ENCODE results near the gene PFKP.

The PFKP gene

GRCh38 chr10:3071405-3072198 lies 4.3 kb downstream of the PFKP start:
- Histone ChIP-seq H3K36me3 (ENCODE audit: control insufficient read depth in 2 of 2, insufficient read depth in 2 of 2, low read length in 2 of 2) (no peaks in the 10 kb centered on the region), H3K27ac (ENCODE audit: low read length) (no peak overlapping the region), H3K9me3 (ENCODE audit: control insufficient read depth in 2 of 2, low read length in 2 of 2) (no peaks in the 10 kb centered on the region), H3K4me3 (ENCODE audit: low read length in 2 of 2) (no peak overlapping the region), H3K27me3 (ENCODE audit: control insufficient read depth in 1 of 2, insufficient read depth in 2 of 2, low read length in 2 of 2) (peaks cover 0 to 10% of the 10 kb centered on the region in 2 donors), H3K9ac (ENCODE audit: low read length in 2 of 2) (no peak overlapping the region), H3K4me1 (ENCODE audit: control insufficient read depth, insufficient read depth, low read length) (peaks cover 20% of the 10 kb centered on the region)

- H3K9ac ChIP-seq (ENCODE audit: low read length in 2 of 2): no peak overlapping the region
- H3K9me3 ChIP-seq (ENCODE audit: control insufficient read depth in 2 of 2, low read length in 2 of 2): no peaks in the 10 kb centered on the region
- H3K27ac ChIP-seq (ENCODE audit: low read length): no peak overlapping the region
- peaks cover 0 to 5% of the 10 kb centered on the region in 2 donors for H3K27me3 ChIP-seq (ENCODE audit: control insufficient read depth in 1 of 2, insufficient read depth in 2 of 2, low read length in 2 of 2)
- H3K4me3 ChIP-seq (ENCODE audit: low read length in 2 of 2): no peak overlapping the region
- H3K4me1 ChIP-seq (ENCODE audit: control insufficient read depth, insufficient read depth, low read length): peaks cover 13% of the 10 kb centered on the region
- no peaks in the 10 kb centered on the region for H3K36me3 ChIP-seq (ENCODE audit: control insufficient read depth in 2 of 2, insufficient read depth in 2 of 2, low read length in 2 of 2)
Measured at GRCh38 chr10:3072641-3073360, 5.5 kb downstream of the PFKP start.

GRCh38 chr10:3074145-3074665 lies 6.9 kb downstream of the PFKP start:
- no peaks in the 10 kb centered on the region for H3K36me3 ChIP-seq (ENCODE audit: control insufficient read depth in 2 of 2, insufficient read depth in 2 of 2, low read length in 2 of 2)
- peaks cover 6% of the 10 kb centered on the region for H3K4me1 ChIP-seq (ENCODE audit: control insufficient read depth, insufficient read depth, low read length)
- no peak overlapping the region for H3K4me3 ChIP-seq (ENCODE audit: low read length in 2 of 2)
- H3K27me3 ChIP-seq (ENCODE audit: control insufficient read depth in 1 of 2, insufficient read depth in 2 of 2, low read length in 2 of 2): no peaks in the 10 kb centered on the region
- H3K27ac ChIP-seq (ENCODE audit: low read length): no peak overlapping the region
- no peaks in the 10 kb centered on the region for H3K9me3 ChIP-seq (ENCODE audit: control insufficient read depth in 2 of 2, low read length in 2 of 2)
- no peak overlapping the region for H3K9ac ChIP-seq (ENCODE audit: low read length in 2 of 2)

GRCh38 chr10:3074985-3075600 lies 7.7 kb downstream of the PFKP start:
- Histone ChIP-seq H3K27ac (ENCODE audit: low read length) (no peak overlapping the region), H3K4me1 (ENCODE audit: control insufficient read depth, insufficient read depth, low read length) (no peaks in the 10 kb centered on the region), H3K36me3 (ENCODE audit: control insufficient read depth in 2 of 2, insufficient read depth in 2 of 2, low read length in 2 of 2) (peaks cover 0 to 2% of the 10 kb centered on the region in 2 donors), H3K9ac (ENCODE audit: low read length in 2 of 2) (no peak overlapping the region), H3K4me3 (ENCODE audit: low read length in 2 of 2) (no peak overlapping the region), H3K27me3 (ENCODE audit: control insufficient read depth in 1 of 2, insufficient read depth in 2 of 2, low read length in 2 of 2) (no peaks in the 10 kb centered on the region), H3K9me3 (ENCODE audit: control insufficient read depth in 2 of 2, low read length in 2 of 2) (no peaks in the 10 kb centered on the region)

- Histone ChIP-seq H3K4me3 (ENCODE audit: low read length in 2 of 2) (no peak overlapping the region), H3K9ac (ENCODE audit: low read length in 2 of 2) (no peak overlapping the region), H3K36me3 (ENCODE audit: control insufficient read depth in 2 of 2, insufficient read depth in 2 of 2, low read length in 2 of 2) (peaks cover 0 to 2% of the 10 kb centered on the region in 2 donors), H3K4me1 (ENCODE audit: control insufficient read depth, insufficient read depth, low read length) (no peaks in the 10 kb centered on the region), H3K9me3 (ENCODE audit: control insufficient read depth in 2 of 2, low read length in 2 of 2) (no peaks in the 10 kb centered on the region), H3K27ac (ENCODE audit: low read length) (no peak overlapping the region), H3K27me3 (ENCODE audit: control insufficient read depth in 1 of 2, insufficient read depth in 2 of 2, low read length in 2 of 2) (no peaks in the 10 kb centered on the region)
Measured at GRCh38 chr10:3076138-3076537, 8.8 kb downstream of the PFKP start.

GRCh38 chr10:3077509-3077908 lies 10.2 kb downstream of the PFKP start:
- Histone ChIP-seq H3K9ac (ENCODE audit: low read length in 2 of 2) (no peak overlapping the region), H3K27me3 (ENCODE audit: control insufficient read depth in 1 of 2, insufficient read depth in 2 of 2, low read length in 2 of 2) (no peaks in the 10 kb centered on the region), H3K4me3 (ENCODE audit: low read length in 2 of 2) (no peak overlapping the region), H3K9me3 (ENCODE audit: control insufficient read depth in 2 of 2, low read length in 2 of 2) (no peaks in the 10 kb centered on the region), H3K4me1 (ENCODE audit: control insufficient read depth, insufficient read depth, low read length) (no peaks in the 10 kb centered on the region), H3K36me3 (ENCODE audit: control insufficient read depth in 2 of 2, insufficient read depth in 2 of 2, low read length in 2 of 2) (peaks cover 0 to 6% of the 10 kb centered on the region in 2 donors), H3K27ac (ENCODE audit: low read length) (no peak overlapping the region)

- H3K4me3 ChIP-seq (ENCODE audit: low read length in 2 of 2): no peak overlapping the region
- no peak overlapping the region for H3K9ac ChIP-seq (ENCODE audit: low read length in 2 of 2)
- no peaks in the 10 kb centered on the region for H3K27me3 ChIP-seq (ENCODE audit: control insufficient read depth in 1 of 2, insufficient read depth in 2 of 2, low read length in 2 of 2)
- H3K27ac ChIP-seq (ENCODE audit: low read length): no peak overlapping the region
- no peaks in the 10 kb centered on the region for H3K4me1 ChIP-seq (ENCODE audit: control insufficient read depth, insufficient read depth, low read length)
- H3K36me3 ChIP-seq (ENCODE audit: control insufficient read depth in 2 of 2, insufficient read depth in 2 of 2, low read length in 2 of 2): peaks cover 0 to 7% of the 10 kb centered on the region in 2 donors
- H3K9me3 ChIP-seq (ENCODE audit: control insufficient read depth in 2 of 2, low read length in 2 of 2): no peaks in the 10 kb centered on the region
Measured at GRCh38 chr10:3077940-3078630, 10.7 kb downstream of the PFKP start.

GRCh38 chr10:3081383-3081981 lies 14.1 kb downstream of the PFKP start:
- H3K27ac ChIP-seq (ENCODE audit: low read length): no peak overlapping the region
- no peaks in the 10 kb centered on the region for H3K27me3 ChIP-seq (ENCODE audit: control insufficient read depth in 1 of 2, insufficient read depth in 2 of 2, low read length in 2 of 2)
- H3K9ac ChIP-seq (ENCODE audit: low read length in 2 of 2): no peak overlapping the region
- no peaks in the 10 kb centered on the region for H3K9me3 ChIP-seq (ENCODE audit: control insufficient read depth in 2 of 2, low read length in 2 of 2)
- no peaks in the 10 kb centered on the region for H3K4me1 ChIP-seq (ENCODE audit: control insufficient read depth, insufficient read depth, low read length)
- H3K4me3 ChIP-seq (ENCODE audit: low read length in 2 of 2): no peak overlapping the region
- H3K36me3 ChIP-seq (ENCODE audit: control insufficient read depth in 2 of 2, insufficient read depth in 2 of 2, low read length in 2 of 2): peaks cover 0 to 9% of the 10 kb centered on the region in 2 donors

- H3K36me3 ChIP-seq (ENCODE audit: control insufficient read depth in 2 of 2, insufficient read depth in 2 of 2, low read length in 2 of 2): peaks cover 0 to 9% of the 10 kb centered on the region in 2 donors
- no peaks in the 10 kb centered on the region for H3K9me3 ChIP-seq (ENCODE audit: control insufficient read depth in 2 of 2, low read length in 2 of 2)
- no peaks in the 10 kb centered on the region for H3K4me1 ChIP-seq (ENCODE audit: control insufficient read depth, insufficient read depth, low read length)
- no peaks in the 10 kb centered on the region for H3K27me3 ChIP-seq (ENCODE audit: control insufficient read depth in 1 of 2, insufficient read depth in 2 of 2, low read length in 2 of 2)
- H3K4me3 ChIP-seq (ENCODE audit: low read length in 2 of 2): no peak overlapping the region
- no peak overlapping the region for H3K27ac ChIP-seq (ENCODE audit: low read length)
- no peak overlapping the region for H3K9ac ChIP-seq (ENCODE audit: low read length in 2 of 2)
Measured at GRCh38 chr10:3082290-3082689, 14.9 kb downstream of the PFKP start.
